Body of pancreas (tissue), 4 donors: ENCODE results near the gene DHX36.

Source experiments
- POLR2A ChIP-seq, 3 donors: fragments of 450-650 bp; IDR thresholded peaks; one replicate each; pipeline ENCODE4 v1.6.1; 2016; ENCODE audit warnings: antibody characterized with exemption in 3 of 3, mild to moderate bottlenecking in 2 of 3
- TF ChIP-seq, protein P1 (sequence below), 7 experiments: fragments of 450-650 bp in 4 of 7; fragments of 200-600 bp in 3 of 7; sonication (generic) in 3 of 7; IDR thresholded peaks; one replicate each; pipeline ENCODE4 v1.5.1; 2016 to 2019; ENCODE audit warnings: antibody characterized with exemption in 7 of 7

DNA sequence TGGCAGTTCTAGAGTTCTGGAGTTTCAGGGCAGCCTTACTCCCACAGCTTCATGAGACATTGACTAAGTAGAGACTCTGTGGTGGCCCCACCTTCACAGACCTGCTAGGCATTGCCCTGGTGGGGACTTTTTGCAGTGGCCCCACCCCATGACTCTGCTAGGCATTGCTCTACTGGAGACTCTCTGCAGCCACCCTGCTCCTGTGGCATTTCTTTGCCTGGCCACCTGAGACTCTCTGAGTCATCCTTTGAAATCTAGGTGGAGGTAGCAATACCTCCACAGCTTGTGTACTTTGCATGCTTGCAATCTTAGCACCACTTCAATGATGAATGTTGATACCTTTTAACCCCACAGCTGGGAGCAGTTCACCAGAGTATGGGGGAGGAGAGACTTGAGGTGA is 40.6 kb upstream of the DHX36 start:
- TF ChIP-seq, protein P1, sequence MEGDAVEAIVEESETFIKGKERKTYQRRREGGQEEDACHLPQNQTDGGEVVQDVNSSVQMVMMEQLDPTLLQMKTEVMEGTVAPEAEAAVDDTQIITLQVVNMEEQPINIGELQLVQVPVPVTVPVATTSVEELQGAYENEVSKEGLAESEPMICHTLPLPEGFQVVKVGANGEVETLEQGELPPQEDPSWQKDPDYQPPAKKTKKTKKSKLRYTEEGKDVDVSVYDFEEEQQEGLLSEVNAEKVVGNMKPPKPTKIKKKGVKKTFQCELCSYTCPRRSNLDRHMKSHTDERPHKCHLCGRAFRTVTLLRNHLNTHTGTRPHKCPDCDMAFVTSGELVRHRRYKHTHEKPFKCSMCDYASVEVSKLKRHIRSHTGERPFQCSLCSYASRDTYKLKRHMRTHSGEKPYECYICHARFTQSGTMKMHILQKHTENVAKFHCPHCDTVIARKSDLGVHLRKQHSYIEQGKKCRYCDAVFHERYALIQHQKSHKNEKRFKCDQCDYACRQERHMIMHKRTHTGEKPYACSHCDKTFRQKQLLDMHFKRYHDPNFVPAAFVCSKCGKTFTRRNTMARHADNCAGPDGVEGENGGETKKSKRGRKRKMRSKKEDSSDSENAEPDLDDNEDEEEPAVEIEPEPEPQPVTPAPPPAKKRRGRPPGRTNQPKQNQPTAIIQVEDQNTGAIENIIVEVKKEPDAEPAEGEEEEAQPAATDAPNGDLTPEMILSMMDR (IDR thresholded peaks at IDR 0.05): no peak
- no peak for TF ChIP-seq POLR2A (IDR thresholded peaks at IDR 0.05)
